ENCODE data around the gene ZNF256.
A peak's percentile ranks its signal among the peaks of the same experiment; 100 is the strongest.

The ZNF256 gene

DNA sequence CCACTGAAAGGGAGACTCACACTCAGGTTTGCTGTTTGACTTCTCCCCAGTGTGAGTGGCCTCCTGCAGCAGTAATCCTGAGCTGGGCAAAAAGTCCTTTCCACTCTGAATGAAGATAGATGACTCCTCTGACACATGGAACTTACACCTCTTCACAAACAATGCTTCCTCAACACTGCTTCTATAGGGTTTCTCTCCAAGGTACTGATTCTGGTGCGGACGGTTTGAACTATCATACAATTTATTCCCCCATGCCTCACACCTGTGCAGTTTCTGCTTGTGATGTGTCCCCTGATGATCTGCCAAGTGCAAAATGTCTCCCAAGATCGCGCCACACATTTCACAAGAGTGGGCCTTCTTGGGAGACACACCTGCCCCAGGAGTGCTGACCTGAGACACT, 19.9 kb downstream of the ZNF256 start:
- DNase-seq (ENCODE audit: low spot score) = no peak
- no peak for TF ChIP-seq CTCF (IDR thresholded peaks at IDR 0.05; ENCODE audit: extremely low read depth, missing control alignments)

DNA sequence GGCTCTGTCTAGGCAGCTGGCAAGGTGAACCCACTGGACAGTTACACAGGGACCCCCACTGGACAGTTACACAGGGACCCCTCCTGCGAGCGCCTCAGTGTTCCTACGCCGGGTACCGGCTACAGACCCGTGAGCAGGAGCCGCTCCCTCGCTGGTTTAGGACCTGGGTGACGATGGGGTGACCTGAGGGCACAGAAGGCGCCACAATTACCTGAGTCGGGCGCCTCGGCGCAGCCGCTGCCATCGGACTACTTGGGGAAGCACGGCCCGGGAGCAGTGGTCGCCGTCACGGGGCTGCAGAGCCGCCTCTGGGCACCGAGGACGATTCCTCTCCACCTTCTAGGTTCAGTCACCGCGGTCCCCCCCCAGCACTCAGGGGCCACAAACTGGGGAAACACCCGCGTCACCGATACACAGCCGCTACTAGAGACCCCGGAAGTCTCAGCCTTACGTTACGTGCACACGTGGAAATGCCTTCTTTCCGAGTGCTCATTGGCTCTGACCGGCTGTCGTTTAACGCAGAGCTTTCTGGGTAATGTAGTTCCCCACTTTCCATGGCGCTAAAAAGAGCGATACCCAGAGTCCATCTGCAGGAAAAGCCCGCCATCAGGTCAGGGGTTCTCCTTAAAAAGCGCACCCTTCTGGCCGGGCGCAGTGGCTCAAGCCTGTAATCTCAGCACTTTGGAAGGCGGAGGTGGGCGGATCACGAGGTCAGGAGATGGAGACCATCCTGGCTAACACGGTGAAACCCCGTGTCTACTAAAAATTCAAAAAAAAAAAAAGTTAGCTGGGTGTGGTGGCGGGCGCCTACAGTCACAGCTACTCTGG, 31.1 kb downstream of the ZNF256 start, which contains the start of gene ZNF417:
ZNF417 (minus strand) TSS at position 425 of the 828 bp plus-strand sequence; CDS start at position 244, 181 bp downstream.
- DNase-seq (ENCODE audit: low spot score) = peak; percentile 86

DNA sequence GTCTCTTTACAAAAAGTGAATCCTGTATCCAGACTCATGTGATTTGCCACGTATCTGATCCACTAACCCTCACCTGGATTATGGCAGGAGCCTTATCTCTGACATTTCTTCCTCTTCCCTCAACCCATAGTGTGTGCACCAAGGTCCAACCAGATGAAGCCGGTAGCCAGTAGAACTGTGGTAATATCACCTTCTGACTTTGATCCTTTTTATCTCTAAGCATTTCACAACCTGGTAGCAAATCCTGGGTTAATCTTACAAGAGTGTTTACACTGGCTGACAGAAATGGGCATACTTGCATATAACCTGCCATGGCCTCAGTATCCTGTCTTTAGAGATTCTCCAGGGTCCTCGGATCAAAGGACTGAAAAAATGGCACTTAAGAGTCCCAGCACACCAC, 33.0 kb downstream of the ZNF256 start:
- no peak for DNase-seq (ENCODE audit: low spot score)

DNA sequence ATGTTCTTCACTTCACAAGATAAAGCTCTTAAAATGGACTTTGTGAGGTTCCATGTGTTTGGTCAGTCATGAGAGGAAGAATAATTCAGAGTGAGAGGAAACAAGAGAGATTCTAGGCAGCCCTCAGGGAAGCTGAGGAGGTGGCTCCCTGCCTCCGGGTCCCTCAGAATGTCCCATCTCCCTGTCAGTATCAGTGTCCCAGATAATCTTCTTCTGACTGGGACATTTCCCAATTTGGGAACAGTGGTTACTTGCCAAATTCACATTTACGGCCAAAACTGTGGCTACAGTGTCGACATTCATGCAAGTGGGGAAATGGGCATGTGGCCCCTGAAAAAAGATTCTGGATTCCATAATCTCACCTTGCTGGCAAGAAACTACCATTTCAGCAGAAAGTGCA, 40.1 kb downstream of the ZNF256 start:
- TF ChIP-seq CTCF (IDR thresholded peaks at IDR 0.05; ENCODE audit: extremely low read depth, missing control alignments) = no peak
- no peak for DNase-seq (ENCODE audit: low spot score)

More for the DNA sequence above, 33.0 kb downstream of the ZNF256 start:
- TF ChIP-seq CTCF (IDR thresholded peaks at IDR 0.05; ENCODE audit: extremely low read depth, missing control alignments) = no peak

- no peak for DNase-seq (ENCODE audit: low spot score)
Observed at GRCh38 chr19:57905258-57905657, 42.2 kb downstream of the ZNF256 start.

DNA sequence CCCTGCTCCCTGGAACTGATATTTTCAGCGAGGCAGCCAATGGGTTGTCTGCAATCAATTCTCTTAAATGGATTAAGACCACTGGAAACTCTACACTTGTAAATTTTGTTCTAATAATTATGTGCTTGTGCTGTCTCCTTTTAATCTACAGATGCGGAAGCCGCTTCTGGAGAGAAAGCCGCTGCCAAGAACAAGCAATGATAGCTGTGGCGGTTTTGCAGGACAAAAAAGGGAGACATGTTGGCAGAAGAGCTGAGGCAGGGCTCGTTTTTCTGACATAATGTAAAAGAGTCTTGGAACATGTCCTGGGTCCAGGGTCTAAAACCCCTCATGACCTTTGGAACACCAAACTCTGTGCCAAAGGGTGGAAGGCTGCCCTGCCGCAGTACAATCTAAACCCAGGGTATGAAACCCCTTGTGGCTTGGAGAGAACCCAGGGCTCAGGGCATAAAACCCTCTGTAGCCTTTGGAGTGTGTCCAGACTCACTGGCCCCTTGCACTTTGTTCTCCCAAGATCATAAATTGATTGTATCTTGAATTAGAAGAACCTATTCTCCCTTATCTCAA, 43.8 kb downstream of the ZNF256 start:
- no peak for TF ChIP-seq CTCF (IDR thresholded peaks at IDR 0.05; ENCODE audit: extremely low read depth, missing control alignments)

More at GRCh38 chr19:57905258-57905657, 42.2 kb downstream of the ZNF256 start:
- TF ChIP-seq CTCF (IDR thresholded peaks at IDR 0.05; ENCODE audit: extremely low read depth, missing control alignments) = no peak

GRCh38 chr19:57900311-57900710, 47.2 kb downstream of the ZNF256 start:
- no peak for DNase-seq (ENCODE audit: low spot score)

More for the DNA sequence above, 43.8 kb downstream of the ZNF256 start:
- DNase-seq (ENCODE audit: low spot score) = no peak

More at GRCh38 chr19:57900311-57900710, 47.2 kb downstream of the ZNF256 start:
- no peak for TF ChIP-seq CTCF (IDR thresholded peaks at IDR 0.05; ENCODE audit: extremely low read depth, missing control alignments)

All from GM20000 (cell line).